Measurements from ENCODE around the gene DUSP28. TPM values are rescaled to one million over a fixed set of nuclear protein-coding genes. Genes with fewer than 3 reads are reported as not detected.

Gene DUSP28
- total RNA-seq, 4 donors from 2014 or later, result 7.6 to 18.3 (median 13.2) TPM

DNA sequence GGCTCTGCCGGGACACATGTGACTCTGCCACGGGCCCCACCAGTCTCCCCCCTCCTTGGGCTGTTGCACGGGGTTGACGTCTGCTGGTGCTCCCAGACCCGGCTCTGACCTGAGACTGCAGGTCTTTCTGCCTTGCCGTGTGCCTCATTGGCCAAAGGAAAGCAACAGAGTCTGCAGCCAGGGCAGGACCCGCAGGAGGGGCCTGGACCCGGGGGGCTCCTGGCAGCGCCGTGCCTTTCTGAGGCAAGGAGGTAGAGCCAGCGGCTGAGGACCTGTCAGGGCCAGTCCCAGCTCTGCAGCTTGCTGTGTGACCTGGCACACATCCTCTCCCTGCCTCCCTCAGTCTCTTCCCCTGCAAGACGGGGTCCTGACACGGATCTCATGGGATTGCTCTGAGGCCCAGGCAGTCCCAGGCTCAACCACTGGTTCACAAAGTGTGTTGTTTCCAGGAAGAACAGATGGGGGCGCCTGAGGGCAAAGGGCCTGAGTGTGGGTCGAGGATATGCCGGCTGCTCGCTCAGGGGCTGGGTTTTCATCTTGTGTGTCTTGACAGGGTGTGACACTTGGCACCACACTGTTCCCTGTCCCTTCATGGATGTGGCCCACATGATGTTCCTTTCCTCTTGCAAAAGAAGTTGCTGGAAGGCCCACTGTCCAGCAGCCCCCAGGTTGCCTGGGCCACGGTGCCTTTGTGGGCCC, 35.4 kb downstream of the DUSP28 start:
- in situ Hi-C loops (cut with MboI; ENCODE audit: low sequenced_read_pairs in 4 of 4), result no loop called here
- Histone ChIP-seq H3K27ac (no peak overlapping the region), H3K4me1 (peaks cover 10 to 13% of the 10 kb centered on the region in 2 donors), H3K36me3 (peaks cover 0 to 30% of the 10 kb centered on the region in 2 donors), H3K9me3 (no peaks in the 10 kb centered on the region), H3K27me3 (no peaks in the 10 kb centered on the region), H3K4me3 (no peak overlapping the region)
- ATAC-seq (peak in 1 of 2 donors; percentile 30), DNase-seq (peak in 1 of 2 donors; percentile 13)
- intact Hi-C loops (cut with DNase I; ENCODE audit: low total_unique reads), result no loop called here
- no peak for TF ChIP-seq POLR2A (IDR thresholded peaks at IDR 0.05)
- TF ChIP-seq, protein P1, sequence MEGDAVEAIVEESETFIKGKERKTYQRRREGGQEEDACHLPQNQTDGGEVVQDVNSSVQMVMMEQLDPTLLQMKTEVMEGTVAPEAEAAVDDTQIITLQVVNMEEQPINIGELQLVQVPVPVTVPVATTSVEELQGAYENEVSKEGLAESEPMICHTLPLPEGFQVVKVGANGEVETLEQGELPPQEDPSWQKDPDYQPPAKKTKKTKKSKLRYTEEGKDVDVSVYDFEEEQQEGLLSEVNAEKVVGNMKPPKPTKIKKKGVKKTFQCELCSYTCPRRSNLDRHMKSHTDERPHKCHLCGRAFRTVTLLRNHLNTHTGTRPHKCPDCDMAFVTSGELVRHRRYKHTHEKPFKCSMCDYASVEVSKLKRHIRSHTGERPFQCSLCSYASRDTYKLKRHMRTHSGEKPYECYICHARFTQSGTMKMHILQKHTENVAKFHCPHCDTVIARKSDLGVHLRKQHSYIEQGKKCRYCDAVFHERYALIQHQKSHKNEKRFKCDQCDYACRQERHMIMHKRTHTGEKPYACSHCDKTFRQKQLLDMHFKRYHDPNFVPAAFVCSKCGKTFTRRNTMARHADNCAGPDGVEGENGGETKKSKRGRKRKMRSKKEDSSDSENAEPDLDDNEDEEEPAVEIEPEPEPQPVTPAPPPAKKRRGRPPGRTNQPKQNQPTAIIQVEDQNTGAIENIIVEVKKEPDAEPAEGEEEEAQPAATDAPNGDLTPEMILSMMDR (IDR thresholded peaks at IDR 0.05 in 4 of 5, conservative IDR thresholded peaks at IDR 0.05 in 1 of 5), result peak in 1 of 5 experiments; percentile 27

DNA sequence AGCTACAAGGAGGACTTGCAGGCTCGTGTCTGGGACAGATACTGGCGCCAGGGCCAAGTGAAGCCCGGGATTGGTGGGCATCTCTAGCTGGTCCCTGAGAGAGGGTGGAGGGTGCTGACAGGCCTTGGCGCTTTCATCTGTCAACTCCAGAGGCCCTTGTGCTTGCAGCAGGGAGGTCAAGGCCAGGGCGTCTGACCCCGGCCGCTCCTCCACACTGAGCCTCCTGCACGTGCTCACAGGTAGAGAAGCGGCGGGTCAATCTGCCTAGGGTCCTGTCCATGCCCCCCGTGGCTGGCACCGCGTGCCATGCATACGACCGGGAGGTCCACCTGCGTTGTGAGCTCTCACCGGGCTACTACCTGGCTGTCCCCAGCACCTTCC, 35.9 kb downstream of the DUSP28 start:
- Histone ChIP-seq H3K4me1 (peaks cover 10 to 13% of the 10 kb centered on the region in 2 donors), H3K36me3 (peaks cover 0 to 26% of the 10 kb centered on the region in 2 donors), H3K27ac (no peak overlapping the region), H3K27me3 (no peaks in the 10 kb centered on the region), H3K9me3 (no peaks in the 10 kb centered on the region), H3K4me3 (no peak overlapping the region)
- ATAC-seq, result no peak
- no peak for DNase-seq
- TF ChIP-seq, protein P1 (IDR thresholded peaks at IDR 0.05 in 4 of 5, conservative IDR thresholded peaks at IDR 0.05 in 1 of 5), result no peak
- TF ChIP-seq POLR2A (IDR thresholded peaks at IDR 0.05), result no peak
- in situ Hi-C loops (cut with MboI; ENCODE audit: low sequenced_read_pairs in 4 of 4), result no loop called here
- intact Hi-C loops (cut with DNase I; ENCODE audit: low total_unique reads), result no loop called here

DNA sequence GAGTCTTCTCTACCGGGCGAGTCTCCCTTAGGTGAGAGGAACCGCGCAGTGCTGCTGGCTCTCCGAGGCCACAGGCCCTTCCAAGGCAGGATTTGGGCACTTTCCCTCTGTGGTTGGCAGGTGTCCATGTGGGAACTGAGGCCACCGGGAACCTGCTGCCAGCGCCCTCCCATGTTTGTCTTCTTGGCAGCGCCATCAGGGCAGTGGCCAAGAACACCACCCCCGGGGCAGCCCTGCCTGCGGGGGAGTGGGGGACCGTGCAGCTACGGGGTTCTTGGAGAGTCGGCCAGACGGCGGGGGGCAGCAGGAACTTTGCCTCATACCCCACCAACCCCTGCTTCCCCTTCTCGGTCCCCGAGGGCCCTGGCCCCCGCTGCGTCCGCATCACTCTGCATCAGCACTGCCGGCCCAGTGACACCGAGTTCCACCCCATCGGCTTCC, 36.4 kb downstream of the DUSP28 start:
- no peak for TF ChIP-seq POLR2A (IDR thresholded peaks at IDR 0.05)
- TF ChIP-seq, protein P1 (IDR thresholded peaks at IDR 0.05 in 4 of 5, conservative IDR thresholded peaks at IDR 0.05 in 1 of 5), result no peak
- Histone ChIP-seq H3K4me3 (no peak overlapping the region), H3K4me1 (peaks cover 10 to 13% of the 10 kb centered on the region in 2 donors), H3K27ac (no peak overlapping the region), H3K36me3 (peaks cover 0 to 26% of the 10 kb centered on the region in 2 donors), H3K9me3 (no peaks in the 10 kb centered on the region), H3K27me3 (no peaks in the 10 kb centered on the region)
- intact Hi-C loops (cut with DNase I; ENCODE audit: low total_unique reads), result no loop called here
- peak in 1 of 2 donors; percentile 21 for ATAC-seq
- in situ Hi-C loops (cut with MboI; ENCODE audit: low sequenced_read_pairs in 4 of 4), result no loop called here
- peak in 1 of 2 donors; percentile 26 for DNase-seq

DNA sequence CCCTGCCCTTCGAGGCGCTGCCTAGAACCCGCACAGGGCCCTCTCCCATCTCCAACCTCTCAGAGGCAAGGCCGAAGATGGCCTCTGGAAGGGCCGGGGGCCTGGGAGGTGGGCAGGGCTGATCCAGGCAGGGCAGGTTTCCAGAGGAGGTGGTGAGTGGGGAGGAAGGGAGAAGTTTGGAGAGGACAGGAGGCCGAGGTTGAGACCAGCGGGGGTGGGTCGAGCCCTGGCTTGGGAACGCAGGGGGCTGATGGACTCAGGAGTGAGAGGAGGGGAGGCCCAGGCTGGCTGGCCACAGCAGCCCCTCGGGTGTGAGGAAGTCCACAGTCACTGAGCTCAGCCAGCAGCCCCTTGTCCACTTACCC, 36.9 kb downstream of the DUSP28 start:
- intact Hi-C loops (cut with DNase I; ENCODE audit: low total_unique reads), result no loop called here
- no peak for TF ChIP-seq POLR2A (IDR thresholded peaks at IDR 0.05)
- TF ChIP-seq, protein P1 (IDR thresholded peaks at IDR 0.05 in 4 of 5, conservative IDR thresholded peaks at IDR 0.05 in 1 of 5), result no peak
- H3K27me3 ChIP-seq, result no peaks in the 10 kb centered on the region
- DNase-seq (peak in 1 of 2 donors; percentile 8), ATAC-seq (no peak)
- peaks cover 0 to 24% of the 10 kb centered on the region in 2 donors for H3K36me3 ChIP-seq
- no peak overlapping the region for H3K4me3 ChIP-seq
- no peak overlapping the region for H3K27ac ChIP-seq
- peaks cover 10 to 13% of the 10 kb centered on the region in 2 donors for H3K4me1 ChIP-seq
- no peaks in the 10 kb centered on the region for H3K9me3 ChIP-seq
- in situ Hi-C loops (cut with MboI; ENCODE audit: low sequenced_read_pairs in 4 of 4), result no loop called here

Measured in gastrocnemius medialis (tissue), 4 donors.